ENCODE results near the gene CSRP1. TPM values are rescaled to one million over a fixed set of nuclear protein-coding genes. Genes with fewer than 3 reads are reported as not detected.
A peak's percentile ranks its signal among the peaks of the same experiment; 100 is the strongest.
"Not testable (repeated sequence)": the region's sequence is repeated elsewhere in the genome, so short reads cannot be mapped to it uniquely, and the experiment has no call there.

CSRP1 gene
- total RNA-seq, 4 donors from 2014 or later = 285 to 835 (median 454) TPM

GRCh38 chr1:201493757-201494617 is 12.9 kb downstream of the CSRP1 start:
- 45 to 55% methylated on average over 10 to 15 of the region's 15 CpGs for WGBS, 2 donors
- Histone ChIP-seq H3K27me3 (no peaks in the 10 kb centered on the region), H3K4me1 (peaks cover 52 to 97% of the 10 kb centered on the region in 2 donors), H3K36me3 (peaks cover 0 to 5% of the 10 kb centered on the region in 2 donors), H3K27ac (peak overlapping the region; percentile 96 to 97 (median 96)), H3K4me3 (replicated peaks in 1 of 3) (no peak overlapping the region), H3K9me3 (no peaks in the 10 kb centered on the region)
- peak; percentile 26 to 63 for DNase-seq
- TF ChIP-seq CTCF (IDR thresholded peaks at IDR 0.05) = no peak
- no peak for TF ChIP-seq POLR2A (IDR thresholded peaks at IDR 0.05)
- intact Hi-C loops (cut with DNase I) = no loop called here

- intact Hi-C loops (cut with DNase I); H3K27me3 ChIP-seq; H3K9me3 ChIP-seq; DNase-seq; H3K4me3 ChIP-seq (replicated peaks in 1 of 3): not testable (repeated sequence)
- WGBS, 2 donors = 90 to 100% methylated on average over 3 of the region's 3 CpGs
- Histone ChIP-seq H3K27ac (peak overlapping the region in 2 of 3 donors; percentile 96 to 97), H3K4me1 (peaks cover 53 to 97% of the 10 kb centered on the region in 2 donors), H3K36me3 (peaks cover 0 to 14% of the 10 kb centered on the region in 2 donors)
These were observed 13.8 kb downstream of the CSRP1 start for GRCh38 chr1:201493026-201493656.

GRCh38 chr1:201491896-201492511 is 14.9 kb downstream of the CSRP1 start:
- Histone ChIP-seq H3K4me1 (peaks cover 45 to 88% of the 10 kb centered on the region in 2 donors), H3K27me3 (no peaks in the 10 kb centered on the region), H3K9me3 (no peaks in the 10 kb centered on the region), H3K27ac (peak overlapping the region in 2 of 3 donors; percentile 37 to 66), H3K36me3 (peaks cover 0 to 16% of the 10 kb centered on the region in 2 donors), H3K4me3 (replicated peaks in 1 of 3) (no peak overlapping the region)
- DNase-seq = no peak
- TF ChIP-seq CTCF (IDR thresholded peaks at IDR 0.05) (no peak), POLR2A (IDR thresholded peaks at IDR 0.05) (no peak)
- intact Hi-C loops (cut with DNase I) = no loop called here
- WGBS, 2 donors = 55 to 91% methylated on average over 3 of the region's 3 CpGs

- TF ChIP-seq CTCF (IDR thresholded peaks at IDR 0.05) = no peak
- TF ChIP-seq POLR2A (IDR thresholded peaks at IDR 0.05) = no peak
- Histone ChIP-seq H3K27me3 (no peaks in the 10 kb centered on the region), H3K36me3 (peaks cover 0 to 16% of the 10 kb centered on the region in 2 donors), H3K4me1 (peaks cover 35 to 84% of the 10 kb centered on the region in 2 donors), H3K9me3 (no peaks in the 10 kb centered on the region), H3K4me3 (replicated peaks in 1 of 3) (no peak overlapping the region), H3K27ac (peak overlapping the region in 2 of 3 donors; percentile 15 to 66)
- DNase-seq = no peak
- 52 to 61% methylated on average over 3 of the region's 3 CpGs for WGBS, 2 donors
- intact Hi-C loops (cut with DNase I) = no loop called here
These were observed 16.2 kb downstream of the CSRP1 start for GRCh38 chr1:201490708-201491131.

GRCh38 chr1:201489643-201490261 is 17.2 kb downstream of the CSRP1 start:
- TF ChIP-seq POLR2A (IDR thresholded peaks at IDR 0.05) = no peak
- TF ChIP-seq CTCF (IDR thresholded peaks at IDR 0.05) = no peak
- H3K4me1 ChIP-seq = peaks cover 26 to 81% of the 10 kb centered on the region in 2 donors
- H3K27me3 ChIP-seq = no peaks in the 10 kb centered on the region
- no peak for DNase-seq
- H3K27ac ChIP-seq = peak overlapping the region in 2 of 3 donors; percentile 1 to 59
- WGBS, 2 donors = 82 to 85% methylated on average over 6 of the region's 6 CpGs
- peaks cover 4 to 15% of the 10 kb centered on the region in 2 donors for H3K36me3 ChIP-seq
- intact Hi-C loops (cut with DNase I) = no loop called here
- no peak overlapping the region for H3K4me3 ChIP-seq (replicated peaks in 1 of 3)
- no peaks in the 10 kb centered on the region for H3K9me3 ChIP-seq
